Measurements from ENCODE around the gene ERG. TPM values are rescaled to one million over a fixed set of nuclear protein-coding genes. Genes with fewer than 3 reads are reported as not detected.

ERG gene
- total RNA-seq, 2 experiments from 2014 or later = not detected

- H3K9me3 ChIP-seq (ENCODE audit: low read length) = no peaks in the 10 kb centered on the region
- no peak for DNase-seq (ENCODE audit: low spot score)
- no peak overlapping the region for H3K27ac ChIP-seq (ENCODE audit: low read depth, low read length, poor library complexity, severe bottlenecking)
- BruUV-seq (replicated peaks) = no TSS peak
- no peak overlapping the region for H2AFZ ChIP-seq (ENCODE audit: low read length)
- TF ChIP-seq EZH2phosphoT487 (IDR thresholded peaks at IDR 0.05; ENCODE audit: borderline replicate concordance, low read depth, low read length) (no peak), CTCF (conservative IDR thresholded peaks at IDR 0.05; ENCODE audit: low read length) (no peak)
- no peak overlapping the region for H3K4me2 ChIP-seq (ENCODE audit: low read length)
- intact Hi-C loops (cut with micrococcal nuclease; ENCODE audit: unreplicated experiment) = no loop called here
- no peak overlapping the region for H3K4me3 ChIP-seq (ENCODE audit: low read depth, low read length, poor library complexity, severe bottlenecking)
- H3K4me1 ChIP-seq (ENCODE audit: insufficient read depth, low read length, poor library complexity, severe bottlenecking) = no peaks in the 10 kb centered on the region
- no peaks in the 10 kb centered on the region for H4K20me1 ChIP-seq (ENCODE audit: insufficient read depth, low read length)
- ChIA-PET POLR2A (no interaction called here), CTCF (ENCODE audit: unreplicated experiment) (no interaction called here)
- no peaks in the 10 kb centered on the region for H3K36me3 ChIP-seq (ENCODE audit: insufficient read depth, low read length)
- H3K9me2 ChIP-seq (ENCODE audit: insufficient read depth, low read length) = no peaks in the 10 kb centered on the region
- no peaks in the 10 kb centered on the region for H3K79me2 ChIP-seq (ENCODE audit: insufficient read depth, low read depth, low read length)
Measured at GRCh38 chr21:38361324-38361723, 137.0 kb downstream of the ERG start.

GRCh38 chr21:38359835-38360234 lies 138.4 kb downstream of the ERG start:
- CTCF ChIA-PET (ENCODE audit: unreplicated experiment) = no interaction called here
- H3K36me3 ChIP-seq (ENCODE audit: insufficient read depth, low read length) = no peaks in the 10 kb centered on the region
- no peaks in the 10 kb centered on the region for H3K9me2 ChIP-seq (ENCODE audit: insufficient read depth, low read length)
- no peaks in the 10 kb centered on the region for H4K20me1 ChIP-seq (ENCODE audit: insufficient read depth, low read length)
- H3K4me3 ChIP-seq (ENCODE audit: low read depth, low read length, poor library complexity, severe bottlenecking) = no peak overlapping the region
- no peak overlapping the region for H3K27ac ChIP-seq (ENCODE audit: low read depth, low read length, poor library complexity, severe bottlenecking)
- POLR2A ChIA-PET = no interaction called here
- intact Hi-C loops (cut with micrococcal nuclease; ENCODE audit: unreplicated experiment) = no loop called here
- TF ChIP-seq CTCF (conservative IDR thresholded peaks at IDR 0.05; ENCODE audit: low read length) (no peak), EZH2phosphoT487 (IDR thresholded peaks at IDR 0.05; ENCODE audit: borderline replicate concordance, low read depth, low read length) (no peak)
- DNase-seq (ENCODE audit: low spot score) = no peak
- H2AFZ ChIP-seq (ENCODE audit: low read length) = no peak overlapping the region
- no peaks in the 10 kb centered on the region for H3K9me3 ChIP-seq (ENCODE audit: low read length)
- no peaks in the 10 kb centered on the region for H3K4me1 ChIP-seq (ENCODE audit: insufficient read depth, low read length, poor library complexity, severe bottlenecking)
- BruUV-seq (replicated peaks) = no TSS peak
- H3K4me2 ChIP-seq (ENCODE audit: low read length) = no peak overlapping the region
- H3K79me2 ChIP-seq (ENCODE audit: insufficient read depth, low read depth, low read length) = no peaks in the 10 kb centered on the region

- Histone ChIP-seq H3K27ac (ENCODE audit: low read depth, low read length, poor library complexity, severe bottlenecking) (no peak overlapping the region), H3K4me1 (ENCODE audit: insufficient read depth, low read length, poor library complexity, severe bottlenecking) (no peaks in the 10 kb centered on the region), H3K9me3 (ENCODE audit: low read length) (no peaks in the 10 kb centered on the region), H3K36me3 (ENCODE audit: insufficient read depth, low read length) (no peaks in the 10 kb centered on the region), H3K4me3 (ENCODE audit: low read depth, low read length, poor library complexity, severe bottlenecking) (no peak overlapping the region), H3K4me2 (ENCODE audit: low read length) (no peak overlapping the region), H3K79me2 (ENCODE audit: insufficient read depth, low read depth, low read length) (no peaks in the 10 kb centered on the region), H2AFZ (ENCODE audit: low read length) (no peak overlapping the region), H4K20me1 (ENCODE audit: insufficient read depth, low read length) (no peaks in the 10 kb centered on the region), H3K9me2 (ENCODE audit: insufficient read depth, low read length) (no peaks in the 10 kb centered on the region)
- no peak for TF ChIP-seq EZH2phosphoT487 (IDR thresholded peaks at IDR 0.05; ENCODE audit: borderline replicate concordance, low read depth, low read length)
- TF ChIP-seq CTCF (conservative IDR thresholded peaks at IDR 0.05; ENCODE audit: low read length) = no peak
- BruUV-seq (replicated peaks) = no TSS peak
- no peak for DNase-seq (ENCODE audit: low spot score)
- POLR2A ChIA-PET = no interaction called here
- CTCF ChIA-PET (ENCODE audit: unreplicated experiment) = no interaction called here
- intact Hi-C loops (cut with micrococcal nuclease; ENCODE audit: unreplicated experiment) = no loop called here
Measured at GRCh38 chr21:38359090-38359489, 139.2 kb downstream of the ERG start.

Data from OCI-LY7 (cell line).